NCI-H2171 treated with DMSO at 0.1 percent for 48 hours (cell line): ENCODE results near the gene USP7.

Experiments used
- DNase-seq: peaks from one replicate; lab custom pipeline; 2025; lab: John Stamatoyannopoulos, UW

Gene USP7

GRCh38 chr16:8951447-8952280 is 12.0 kb downstream of the USP7 start:
- DNase-seq, result no peak

GRCh38 chr16:8950580-8951077 is 13.1 kb downstream of the USP7 start:
- no peak for DNase-seq

- DNase-seq, result no peak
These were observed 13.9 kb downstream of the USP7 start for GRCh38 chr16:8949536-8950418.

GRCh38 chr16:8948831-8949230 is 14.9 kb downstream of the USP7 start:
- no peak for DNase-seq

- no peak for DNase-seq
These were observed 15.6 kb downstream of the USP7 start for GRCh38 chr16:8948069-8948593.

- DNase-seq, result peak; percentile 74
These were observed 17.2 kb downstream of the USP7 start for GRCh38 chr16:8946544-8946943.

- peak; percentile 12 for DNase-seq
These were observed 17.9 kb downstream of the USP7 start for GRCh38 chr16:8945626-8946296.

GRCh38 chr16:8943966-8944759 is 19.5 kb downstream of the USP7 start:
- DNase-seq, result no peak

GRCh38 chr16:8943001-8943763 is 20.5 kb downstream of the USP7 start:
- DNase-seq, result no peak

GRCh38 chr16:8941718-8942344 is 21.9 kb downstream of the USP7 start:
- no peak for DNase-seq

GRCh38 chr16:8937803-8938202 is 25.9 kb downstream of the USP7 start:
- no peak for DNase-seq

- DNase-seq, result peak; percentile 43
These were observed 27.3 kb downstream of the USP7 start for GRCh38 chr16:8936421-8936820.

GRCh38 chr16:8935989-8936388 is 27.7 kb downstream of the USP7 start:
- DNase-seq, result peak; percentile 2

- DNase-seq, result no peak
These were observed 29.1 kb downstream of the USP7 start for GRCh38 chr16:8934601-8935000.

- no peak for DNase-seq
These were observed 31.8 kb downstream of the USP7 start for GRCh38 chr16:8931859-8932258.

GRCh38 chr16:8929086-8929748 is 34.5 kb downstream of the USP7 start:
- peak; percentile 96 for DNase-seq

GRCh38 chr16:8928467-8928957 is 35.2 kb downstream of the USP7 start:
- DNase-seq, result no peak

- no peak for DNase-seq
These were observed 36.9 kb downstream of the USP7 start for GRCh38 chr16:8926827-8927226.

GRCh38 chr16:8925455-8925854 is 38.3 kb downstream of the USP7 start:
- DNase-seq, result no peak
